OCI-LY7 (cell line): ENCODE results near the gene MRPS18A. TPM values are rescaled to one million over a fixed set of nuclear protein-coding genes. Genes with fewer than 3 reads are reported as not detected.

Experiments
- total RNA-seq, 2 experiments: library from RNA; depleted of rRNA in 1 of 2; stranded (reverse); fragments of >200 nt in 1 of 2; shearing (Covaris generic) in 1 of 2; gene quantifications; 2 replicates each; pipeline ENCODE4 v1.2.3, GENCODE V29; 2014 to 2022

The MRPS18A gene
- total RNA-seq, 2 experiments from 2014 or later: 61.6 to 86.1 TPM

Other genes with a start within 250 kb of the MRPS18A start
- not detected in 2 replicates for gene DLK2, start 232.2 kb downstream of the MRPS18A start, total RNA-seq (2014; rRNA removed; shearing (Covaris generic))
- gene DLK2, start 232.2 kb downstream of the MRPS18A start, total RNA-seq (2022): not detected in 2 replicates
- 16.7 and 22.0 TPM in 2 replicates for gene TJAP1, start 210.2 kb downstream of the MRPS18A start, total RNA-seq (2014; rRNA removed; shearing (Covaris generic))
- 32.3 and 34.4 TPM in 2 replicates for gene TJAP1, start 210.2 kb downstream of the MRPS18A start, total RNA-seq (2022)
- gene LRRC73, start 177.4 kb downstream of the MRPS18A start, total RNA-seq (2014; rRNA removed; shearing (Covaris generic)): 0.19 TPM in 1 of 2 replicates, not detected in the other
- 0.25 and 0.52 TPM in 2 replicates for gene LRRC73, start 177.4 kb downstream of the MRPS18A start, total RNA-seq (2022)
- 31.8 and 38.2 TPM in 2 replicates for gene YIPF3, start 170.9 kb downstream of the MRPS18A start, total RNA-seq (2014; rRNA removed; shearing (Covaris generic))
- 41.9 and 45.5 TPM in 2 replicates for gene YIPF3, start 170.9 kb downstream of the MRPS18A start, total RNA-seq (2022)
- 40.7 and 46.0 TPM in 2 replicates for gene POLR1C, start 170.7 kb downstream of the MRPS18A start, total RNA-seq (2014; rRNA removed; shearing (Covaris generic))
- 36.9 and 41.2 TPM in 2 replicates for gene POLR1C, start 170.7 kb downstream of the MRPS18A start, total RNA-seq (2022)
- gene XPO5, start 111.8 kb downstream of the MRPS18A start, total RNA-seq (2014; rRNA removed; shearing (Covaris generic)): 54.6 and 58.5 TPM in 2 replicates
- 72.6 and 74.9 TPM in 2 replicates for gene XPO5, start 111.8 kb downstream of the MRPS18A start, total RNA-seq (2022)
- 64.3 and 67.3 TPM in 2 replicates for gene POLH, start 111.6 kb downstream of the MRPS18A start, total RNA-seq (2014; rRNA removed; shearing (Covaris generic))
- gene POLH, start 111.6 kb downstream of the MRPS18A start, total RNA-seq (2022): 93.5 and 120 TPM in 2 replicates
- gene GTPBP2, start 58.5 kb downstream of the MRPS18A start, total RNA-seq (2014; rRNA removed; shearing (Covaris generic)): 64.8 and 72.4 TPM in 2 replicates
- gene GTPBP2, start 58.5 kb downstream of the MRPS18A start, total RNA-seq (2022): 86.5 and 90.0 TPM in 2 replicates
- 24.0 and 30.8 TPM in 2 replicates for gene MAD2L1BP, start 52.0 kb downstream of the MRPS18A start, total RNA-seq (2014; rRNA removed; shearing (Covaris generic))
- 33.5 and 43.3 TPM in 2 replicates for gene MAD2L1BP, start 52.0 kb downstream of the MRPS18A start, total RNA-seq (2022)
- 0.28 TPM in 1 of 2 replicates, not detected in the other for gene RSPH9, start 42.8 kb downstream of the MRPS18A start, total RNA-seq (2014; rRNA removed; shearing (Covaris generic))
- not detected in 2 replicates for gene RSPH9, start 42.8 kb downstream of the MRPS18A start, total RNA-seq (2022)
- gene VEGFA, start 82.4 kb upstream of the MRPS18A start, total RNA-seq (2014; rRNA removed; shearing (Covaris generic)): 59.7 and 66.3 TPM in 2 replicates
- gene VEGFA, start 82.4 kb upstream of the MRPS18A start, total RNA-seq (2022): 64.5 and 88.5 TPM in 2 replicates